Mesenteric fat pad (tissue), 1 donor: ENCODE results near the gene MXRA8. TPM values are rescaled to one million over a fixed set of nuclear protein-coding genes. Genes with fewer than 3 reads are reported as not detected.

Experiments
- DNase-seq: peaks from one replicate; pipeline ENCODE4 v3.0.0-alpha.2; 2020; ENCODE audit warnings: low spot score
- total RNA-seq: library from RNA; stranded (reverse); fragmentation: NEBNext Ultra II Directional; extraction: Animal tissue kit (Norgen Biotek cat#: 25700); gene quantifications from one replicate; pipeline ENCODE4 v1.2.1, GENCODE V29; 2021
- donor health status: DM: yes; HTN: yes; CAD: no.

Gene MXRA8
- total RNA-seq, 1 donor from 2014 or later, result 109 TPM

DNA sequence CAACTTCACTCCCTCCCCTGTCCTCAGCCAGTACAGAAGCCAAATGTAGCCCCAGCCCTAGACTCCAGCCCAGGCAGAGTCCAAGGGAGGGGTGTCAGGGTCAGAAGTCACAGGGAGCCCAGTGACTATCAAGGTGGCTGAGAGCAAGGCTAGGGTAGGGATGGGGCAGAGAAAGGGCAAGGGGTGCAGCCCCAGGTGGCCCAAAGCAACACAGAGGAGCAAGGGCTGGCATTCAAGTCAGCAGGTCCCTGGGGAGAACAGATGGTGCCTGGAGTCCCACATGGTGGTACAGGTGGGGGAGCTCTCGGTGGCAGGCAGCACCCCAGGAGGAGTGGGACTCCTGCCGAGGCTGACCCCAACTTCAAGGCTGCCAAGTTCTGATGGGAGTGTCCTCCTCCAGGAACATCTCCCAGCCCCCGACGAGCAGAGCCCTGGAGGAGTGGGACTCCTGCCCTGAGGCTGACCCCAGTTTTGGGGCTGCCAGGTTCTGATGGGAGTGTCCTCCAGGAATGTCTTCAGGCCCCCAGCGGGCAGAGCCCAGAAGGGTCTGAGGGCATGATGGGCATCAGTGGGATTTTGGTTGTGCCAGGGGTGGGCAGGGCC lies 5.5 kb downstream of the MXRA8 start:
- no peak for DNase-seq

DNA sequence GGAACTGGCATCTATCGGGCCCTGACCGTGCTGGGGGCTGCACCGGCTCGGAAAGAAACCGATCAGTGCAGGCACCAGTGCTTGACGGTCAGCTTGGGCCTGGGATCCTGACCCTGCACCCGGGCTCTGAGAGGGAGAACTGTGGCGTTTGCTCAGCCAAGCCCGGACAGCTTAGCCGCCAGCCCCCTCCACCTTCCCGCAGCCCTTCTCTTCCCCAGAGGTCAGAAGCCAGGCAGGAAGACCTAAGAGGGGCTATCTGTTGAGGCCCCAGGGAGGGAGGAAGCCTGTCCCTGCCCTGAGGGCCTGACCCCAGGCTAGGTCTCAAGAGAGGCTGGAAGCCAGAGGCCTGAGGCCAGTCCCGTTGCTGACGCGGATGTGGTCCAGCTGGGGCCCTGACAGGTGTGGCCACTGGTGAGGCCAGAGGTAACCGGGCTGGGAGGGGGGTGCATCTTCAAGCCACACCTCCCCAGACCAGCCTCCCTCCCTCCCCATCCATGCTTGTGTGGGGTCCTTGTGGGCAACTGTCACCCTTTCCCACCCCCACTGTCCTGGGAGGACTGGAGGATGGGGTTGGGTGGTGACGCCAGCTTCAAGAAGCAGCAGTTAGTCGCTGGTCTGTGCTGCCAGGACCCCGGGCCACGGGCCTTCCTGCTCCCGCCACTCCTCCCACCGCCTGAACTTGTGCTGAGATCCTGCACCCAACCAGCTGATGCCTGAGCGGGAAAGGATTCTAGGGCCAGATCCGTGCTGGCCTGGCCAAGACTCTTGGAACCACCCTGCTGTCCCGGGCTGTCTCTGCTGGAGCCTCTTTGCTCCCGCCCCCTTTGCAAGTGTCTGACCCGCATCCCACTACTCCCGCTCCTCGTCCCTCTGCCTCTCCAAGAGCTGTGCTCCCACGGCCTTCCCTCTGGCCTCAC lies 6.6 kb downstream of the MXRA8 start:
- DNase-seq, result no peak

DNA sequence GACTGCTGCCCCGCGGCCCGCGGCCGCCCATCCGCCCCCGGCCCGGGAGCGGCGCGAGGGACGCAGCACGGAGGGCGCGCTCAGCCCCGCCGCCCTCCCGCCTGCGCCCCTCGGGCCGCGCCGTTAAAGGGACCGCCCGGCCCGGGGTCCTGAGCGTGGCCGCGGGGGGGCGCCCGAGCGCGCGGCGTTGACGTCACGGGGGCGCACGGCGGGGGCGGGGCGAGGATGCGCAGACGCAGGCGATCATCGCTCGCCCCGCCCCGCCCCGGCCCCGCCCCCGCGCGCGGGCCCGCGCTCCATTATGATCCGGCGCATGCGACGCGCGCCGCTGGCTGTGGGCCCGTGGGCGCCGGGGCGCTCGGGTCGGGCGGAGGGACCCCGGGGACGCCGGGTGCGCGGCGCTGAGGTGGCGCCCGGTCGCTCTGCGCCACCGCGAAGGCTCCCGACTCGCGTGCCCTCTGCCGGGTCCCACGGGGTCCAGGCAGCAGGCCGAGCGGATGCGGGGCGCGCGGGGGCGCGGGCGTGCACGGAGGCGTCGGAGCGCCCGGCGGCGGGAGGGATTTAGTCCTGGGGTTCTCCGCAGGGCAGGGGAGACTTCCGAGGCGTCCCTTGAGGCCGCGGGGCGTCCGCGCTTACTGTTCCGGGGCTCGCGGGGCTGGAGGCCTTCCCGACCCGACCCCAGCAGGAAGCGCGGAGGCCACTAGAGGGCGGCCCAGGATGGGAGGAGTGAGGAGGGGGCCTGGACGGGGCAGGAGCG lies 8.9 kb downstream of the MXRA8 start, which contains the start of gene DVL1:
Gene DVL1 (minus strand): TSS at position 163 of the 757 bp plus-strand sequence. CDS start 353 bp downstream, outside the sequence.
- no peak for DNase-seq

DNA sequence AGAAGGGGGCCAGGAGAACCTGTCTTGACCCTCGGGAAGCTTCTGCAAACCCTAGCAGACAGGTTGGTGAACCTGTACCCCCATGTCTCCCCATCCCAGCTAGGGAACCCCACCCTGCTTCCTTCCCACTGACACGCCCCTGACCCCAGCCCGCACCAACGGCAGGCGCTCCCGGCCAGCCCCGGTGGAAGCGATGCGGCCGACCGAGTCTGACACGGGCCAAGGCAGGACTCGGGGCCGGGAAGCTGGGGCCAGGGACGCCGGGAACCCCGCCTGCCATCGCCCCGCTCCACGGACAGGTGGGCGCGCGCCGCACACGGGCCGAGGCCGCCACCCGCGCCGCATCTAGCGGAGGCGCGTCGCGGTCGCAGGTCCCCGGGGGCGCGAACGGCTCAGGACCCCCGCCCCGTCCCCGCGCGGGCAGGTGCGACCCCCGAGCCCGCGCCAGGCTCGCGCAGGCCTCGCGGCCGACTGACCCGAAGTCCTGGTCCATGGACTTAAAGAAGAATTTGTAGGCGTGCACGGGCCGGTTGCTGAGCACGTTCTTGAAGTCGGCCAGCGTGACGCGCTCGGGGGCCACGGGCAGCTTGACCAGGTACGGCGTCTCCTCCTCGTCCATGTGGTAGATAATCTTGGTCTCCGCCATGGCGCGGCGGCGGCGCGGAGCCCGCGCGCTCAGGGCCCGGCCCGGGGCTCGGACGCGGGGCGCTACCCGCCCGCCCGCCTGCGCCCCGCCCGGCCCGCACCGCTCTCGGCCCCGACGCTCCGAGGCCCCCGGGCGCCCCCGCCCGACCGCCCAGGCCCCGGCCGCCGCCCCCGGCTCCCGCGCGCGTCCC lies 9.7 kb downstream of the MXRA8 start:
- DNase-seq, result no peak

DNA sequence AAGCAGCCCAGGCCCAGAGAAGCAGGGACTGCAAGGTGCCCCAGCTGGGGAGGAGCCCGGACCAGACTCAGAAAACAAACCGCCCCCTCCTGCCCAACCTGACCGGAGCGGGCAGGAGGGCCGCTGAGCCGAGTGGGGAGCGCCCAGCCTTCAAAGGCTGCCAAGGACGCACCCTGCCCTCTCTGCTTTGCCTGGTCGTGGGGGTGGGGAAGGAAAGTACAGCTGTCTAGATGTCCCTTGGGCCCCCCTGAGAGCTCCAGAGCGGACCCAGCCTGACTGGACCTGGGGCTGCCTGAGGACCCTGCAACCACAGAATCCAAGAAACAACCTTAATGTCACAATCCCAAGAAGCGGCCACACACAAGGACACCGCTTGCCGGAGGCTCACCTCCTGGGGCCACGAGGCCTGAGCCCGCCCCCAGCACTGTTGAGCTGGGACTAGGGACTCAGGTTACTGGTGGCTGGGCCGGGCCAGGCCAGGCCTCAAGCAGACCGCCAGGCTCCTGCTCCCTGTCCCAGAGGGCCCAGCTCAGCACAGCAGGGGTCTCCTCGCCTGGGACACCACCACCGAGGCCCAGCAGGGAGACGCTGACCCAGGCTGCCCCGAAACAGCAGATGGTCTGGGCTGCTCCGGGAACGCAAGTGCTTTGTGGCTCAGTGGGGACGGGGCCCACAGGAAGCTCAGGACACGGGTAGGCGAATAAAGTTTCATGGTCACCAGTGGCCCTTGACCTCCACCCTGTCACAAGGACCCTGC lies 10.5 kb downstream of the MXRA8 start:
- DNase-seq, result no peak

DNA sequence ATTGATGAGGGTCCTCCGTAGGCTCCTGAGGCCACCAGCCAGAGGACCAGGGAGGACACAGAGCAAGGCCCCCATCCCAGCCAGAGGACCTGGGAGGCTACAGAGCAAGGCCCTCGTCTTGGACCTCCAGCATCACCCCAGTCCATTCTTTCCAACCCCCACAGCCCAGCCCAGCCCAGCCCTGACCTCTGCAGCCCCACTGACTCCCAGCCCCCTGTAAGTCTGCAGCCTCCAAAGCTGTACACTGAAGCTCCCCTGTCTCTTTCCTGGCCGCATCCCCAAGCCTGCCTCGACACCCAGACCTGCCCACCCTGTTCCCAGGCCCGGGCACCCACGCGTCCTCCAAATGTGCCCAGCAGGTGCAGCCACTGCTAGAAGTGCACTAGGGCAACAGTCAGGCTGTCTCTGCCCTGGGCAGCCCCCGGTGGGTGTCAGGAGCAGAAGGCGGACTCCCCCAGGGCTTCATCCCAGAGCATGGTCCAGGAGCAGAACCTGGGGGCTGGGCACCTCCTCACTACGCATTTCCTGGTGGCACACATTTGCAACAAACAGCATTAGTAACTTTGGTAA lies 11.2 kb downstream of the MXRA8 start:
- no peak for DNase-seq

DNA sequence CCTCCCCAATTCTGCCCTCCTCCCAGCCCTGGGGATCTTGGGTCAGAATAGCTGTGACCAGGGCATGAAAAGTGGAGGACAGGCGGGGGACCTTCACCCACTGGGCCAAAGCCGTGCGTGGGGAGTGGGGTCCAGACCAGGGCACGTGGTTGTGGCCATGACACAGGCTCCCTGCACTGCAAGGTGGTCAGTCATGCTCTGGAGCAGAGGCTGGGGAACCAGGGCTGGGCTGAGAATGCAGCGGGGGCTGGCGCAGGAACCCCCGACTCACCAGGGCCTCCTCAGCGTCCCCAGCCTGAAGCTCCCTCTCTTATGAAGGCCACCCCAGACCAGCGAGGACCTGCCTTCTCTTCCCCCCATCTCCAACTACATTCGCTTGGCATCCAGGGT lies 11.9 kb downstream of the MXRA8 start:
- DNase-seq, result no peak

DNA sequence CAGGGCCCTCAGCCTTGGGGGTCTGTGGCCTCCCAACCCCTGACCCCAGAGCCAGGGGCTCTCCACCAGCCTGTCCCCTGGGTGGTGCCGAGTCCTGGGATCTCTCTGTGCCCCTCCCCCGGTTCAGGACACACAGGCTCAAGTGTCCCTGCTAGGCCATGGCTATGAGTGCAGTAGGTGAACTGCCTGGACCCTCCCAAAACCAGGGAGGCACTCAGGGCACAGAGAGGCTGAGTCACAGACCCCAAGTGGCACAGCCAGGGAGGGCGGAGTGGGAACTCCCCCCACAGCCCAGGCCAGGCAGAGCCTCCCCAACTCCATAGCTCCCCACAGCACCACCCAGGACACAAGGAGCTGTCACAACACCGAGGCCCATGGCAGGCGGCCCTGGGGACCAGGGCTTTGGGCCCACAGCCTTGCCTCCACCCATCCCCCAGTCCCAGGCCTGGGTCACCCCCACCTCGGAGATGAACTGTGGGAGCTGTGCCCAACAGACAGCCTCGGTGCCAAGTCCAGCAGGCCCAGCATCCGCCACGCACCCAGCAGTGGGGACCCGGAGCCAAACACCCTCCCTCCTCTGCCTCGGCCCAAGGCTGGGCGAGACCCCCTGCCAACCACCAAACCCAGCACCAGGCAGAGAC lies 12.4 kb downstream of the MXRA8 start:
- DNase-seq, result no peak

DNA sequence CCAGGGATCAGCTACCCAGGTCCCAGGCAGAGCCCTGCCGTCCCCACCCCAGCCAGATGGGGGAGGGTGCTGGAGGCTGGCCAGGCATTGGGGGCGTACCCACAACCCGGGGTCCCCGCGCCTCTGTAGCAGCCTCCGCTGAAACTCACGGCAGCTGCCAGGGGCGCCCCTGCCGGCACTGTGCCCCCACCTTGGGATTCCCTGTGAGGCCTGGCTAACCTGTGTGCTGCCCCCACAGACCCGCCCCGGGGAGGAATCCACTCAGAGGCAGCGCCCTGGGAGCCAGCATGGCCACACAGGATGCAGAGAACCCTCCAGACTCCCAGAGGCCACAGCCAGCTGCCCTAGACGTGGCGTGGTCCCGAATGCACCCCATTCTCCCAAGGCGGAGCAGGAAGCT lies 13.0 kb downstream of the MXRA8 start:
- no peak for DNase-seq

DNA sequence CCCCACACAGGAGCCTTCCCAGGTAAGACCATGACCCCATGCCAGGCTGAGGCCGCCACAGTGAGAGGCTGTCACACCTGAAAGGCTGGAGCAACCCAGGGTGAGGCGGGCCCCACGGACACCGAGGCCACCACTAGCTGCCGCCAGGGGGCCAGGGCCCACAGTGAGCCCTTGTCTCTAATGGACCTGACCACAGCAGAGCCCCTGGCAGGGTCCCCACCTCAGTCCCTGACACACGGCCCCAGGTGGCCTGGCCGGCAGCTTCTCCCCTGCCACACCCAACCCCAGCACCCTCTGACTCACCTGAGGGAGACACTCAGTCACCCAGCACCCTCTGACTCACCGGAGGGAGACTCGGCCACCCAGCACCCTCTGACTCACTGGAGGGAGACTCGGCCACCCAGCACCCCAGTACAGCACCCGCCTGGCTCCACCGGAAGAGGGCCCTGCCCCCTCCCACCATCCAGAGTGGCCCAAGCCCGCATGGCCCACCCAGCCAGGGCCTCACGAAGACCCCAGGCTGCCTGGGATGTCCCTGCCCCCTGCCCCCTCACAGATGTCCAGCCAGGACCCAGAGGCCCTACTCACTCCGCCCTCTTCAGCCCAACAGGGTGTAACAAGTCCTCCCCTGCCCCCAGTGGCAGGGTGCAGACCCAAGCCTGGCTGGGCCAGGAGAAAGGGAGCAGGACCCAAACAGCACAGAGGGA lies 13.5 kb downstream of the MXRA8 start:
- DNase-seq, result no peak

DNA sequence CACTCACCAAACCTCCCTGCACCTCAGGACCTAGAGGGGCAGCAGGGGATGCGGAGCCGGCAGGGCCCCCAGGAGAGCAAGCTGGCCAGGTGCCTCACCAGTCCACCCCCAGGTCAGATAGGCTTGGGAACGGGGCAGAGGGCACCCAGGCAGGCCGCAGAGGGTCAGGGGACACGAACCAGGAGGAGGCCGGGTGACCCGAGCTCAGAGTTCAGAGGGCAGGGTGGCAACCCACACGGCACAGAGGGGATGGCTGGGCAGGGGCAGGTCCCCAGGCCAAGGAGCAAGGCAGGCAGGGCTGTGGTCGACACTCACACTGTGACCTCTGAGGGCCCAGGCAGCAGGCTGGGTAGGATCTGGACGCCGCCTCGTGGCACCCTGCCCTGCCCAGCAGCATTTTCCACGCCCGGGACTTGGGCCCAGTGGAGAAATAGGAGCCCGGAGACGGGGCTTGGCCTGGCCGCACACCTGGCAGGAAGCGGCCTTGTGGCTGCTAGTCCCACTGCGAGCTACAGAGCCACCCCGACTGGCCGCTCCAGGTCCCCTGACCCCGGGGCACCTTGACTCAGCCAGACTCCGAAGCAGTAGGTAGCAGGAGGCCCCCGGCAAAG lies 14.4 kb downstream of the MXRA8 start:
- DNase-seq, result no peak

DNA sequence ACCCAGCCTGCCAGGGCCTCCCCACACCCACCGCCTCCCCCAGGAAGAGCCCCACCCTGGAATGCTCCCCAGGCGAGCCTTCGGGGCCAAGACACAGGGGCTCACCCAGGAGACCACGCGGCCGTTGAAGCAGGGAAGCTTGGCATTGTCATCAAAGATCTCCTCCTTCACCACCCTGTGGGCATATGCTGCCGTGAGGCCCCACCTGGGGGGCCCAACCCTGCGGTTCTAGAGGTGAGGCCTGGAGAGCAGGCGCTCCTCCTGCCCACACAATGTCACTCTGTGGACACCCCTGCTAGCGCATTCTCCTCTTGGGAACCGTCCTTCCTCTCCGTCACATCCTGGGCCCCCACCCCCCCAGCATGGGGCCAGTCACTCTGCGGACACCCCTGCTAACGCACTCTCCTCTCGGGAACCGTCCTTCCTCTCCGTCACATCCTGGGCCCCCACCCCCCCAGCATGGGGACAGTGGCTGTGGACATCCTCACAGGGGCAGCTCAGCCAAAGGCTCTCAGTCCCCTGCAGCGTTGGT lies 15.7 kb downstream of the MXRA8 start:
- DNase-seq, result no peak

DNA sequence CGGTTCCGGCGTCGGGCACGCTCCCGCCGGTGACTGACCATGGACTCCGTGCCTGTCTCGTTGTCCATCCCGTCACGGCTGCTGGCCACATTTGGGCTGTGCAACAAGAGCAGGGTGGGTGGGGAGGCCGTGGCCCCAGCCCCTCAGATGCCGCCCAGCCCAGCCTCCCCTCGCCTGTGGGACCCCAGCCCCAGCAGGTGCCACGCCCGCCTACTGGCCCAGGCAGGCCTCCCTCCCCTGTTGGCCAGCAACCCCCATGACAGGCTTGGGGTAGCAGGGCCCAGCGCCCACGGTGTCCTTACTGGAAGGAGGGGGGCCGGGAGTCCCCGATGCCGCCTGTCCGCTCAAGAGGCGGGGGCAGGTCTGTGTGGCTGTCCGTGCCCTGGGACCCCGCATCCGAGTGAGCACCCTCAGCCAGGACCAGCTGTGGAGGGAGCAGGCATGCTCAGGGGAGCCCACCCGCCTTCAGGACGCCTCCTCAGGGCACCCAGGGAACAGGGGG lies 16.2 kb downstream of the MXRA8 start:
- DNase-seq, result no peak

DNA sequence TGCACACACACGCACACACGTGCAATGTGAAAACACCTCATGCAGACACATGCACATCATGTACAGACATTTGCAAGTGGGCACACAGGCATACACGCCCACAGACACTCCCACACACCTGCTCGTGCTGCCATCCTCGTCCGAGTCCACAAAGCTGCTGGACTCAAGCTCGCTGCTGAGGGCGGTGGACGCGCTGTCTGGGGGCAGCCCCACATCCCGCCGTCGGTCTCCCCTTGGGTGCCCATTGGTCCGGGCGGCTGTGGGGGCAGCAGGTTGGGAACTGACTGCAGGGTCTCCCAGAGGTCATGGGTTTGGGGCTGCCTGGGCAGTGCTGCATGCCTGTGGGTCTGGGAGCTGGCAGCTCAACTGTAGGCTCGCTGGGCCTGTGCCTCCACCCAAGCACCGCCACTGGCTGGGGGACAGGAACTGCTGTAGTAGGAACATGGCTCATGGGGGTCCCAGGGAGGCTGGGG lies 16.8 kb downstream of the MXRA8 start:
- no peak for DNase-seq

DNA sequence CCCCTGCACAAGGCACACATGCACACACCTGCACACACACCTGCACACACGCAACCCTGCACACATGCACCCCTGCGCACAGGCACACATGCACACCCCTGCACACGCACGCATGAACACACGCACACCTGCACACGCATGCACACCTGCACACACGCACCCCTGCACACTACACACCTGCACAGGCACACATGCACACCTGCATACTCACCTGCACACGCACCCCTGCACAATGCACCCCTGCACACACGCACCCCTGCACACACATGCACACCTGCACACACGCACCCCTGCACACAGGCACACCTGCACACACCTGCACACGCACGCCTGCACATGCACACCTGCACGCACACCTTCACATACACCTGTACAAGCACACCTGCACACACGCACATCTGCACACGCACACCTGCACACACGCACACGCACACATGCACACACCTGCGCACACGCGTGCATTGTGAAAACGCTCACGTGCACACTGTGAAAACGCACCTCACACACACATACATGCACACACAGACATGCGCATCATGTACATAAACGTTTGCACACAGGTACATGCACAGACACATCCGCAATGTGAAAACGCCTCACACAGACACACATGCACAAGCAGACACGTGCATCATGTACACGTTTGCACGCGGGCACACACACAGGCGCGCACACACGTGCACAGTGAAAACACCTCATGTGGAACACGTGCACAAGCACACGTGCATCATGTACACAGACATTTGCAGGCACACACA lies 17.4 kb downstream of the MXRA8 start:
- no peak for DNase-seq

DNA sequence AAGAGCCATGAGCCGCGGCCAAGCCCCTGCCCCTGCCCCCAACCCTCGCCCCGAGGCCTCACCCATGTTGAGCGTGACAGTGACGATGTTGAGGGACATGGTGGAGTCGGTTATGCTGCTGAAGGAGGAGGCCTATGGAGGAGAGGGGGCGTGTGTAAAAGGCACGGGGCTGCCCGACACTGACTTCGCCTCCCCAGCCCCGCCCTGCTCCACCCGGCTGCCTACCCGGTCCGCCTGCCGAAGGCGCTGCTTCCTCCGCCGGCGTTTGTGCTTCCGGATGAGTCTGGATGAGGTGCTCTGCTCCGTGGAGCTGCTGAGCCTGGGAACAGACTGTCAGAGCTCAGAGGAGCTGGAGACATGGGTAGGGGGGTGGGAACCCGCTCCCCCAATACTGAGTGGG lies 18.2 kb downstream of the MXRA8 start:
- no peak for DNase-seq

DNA sequence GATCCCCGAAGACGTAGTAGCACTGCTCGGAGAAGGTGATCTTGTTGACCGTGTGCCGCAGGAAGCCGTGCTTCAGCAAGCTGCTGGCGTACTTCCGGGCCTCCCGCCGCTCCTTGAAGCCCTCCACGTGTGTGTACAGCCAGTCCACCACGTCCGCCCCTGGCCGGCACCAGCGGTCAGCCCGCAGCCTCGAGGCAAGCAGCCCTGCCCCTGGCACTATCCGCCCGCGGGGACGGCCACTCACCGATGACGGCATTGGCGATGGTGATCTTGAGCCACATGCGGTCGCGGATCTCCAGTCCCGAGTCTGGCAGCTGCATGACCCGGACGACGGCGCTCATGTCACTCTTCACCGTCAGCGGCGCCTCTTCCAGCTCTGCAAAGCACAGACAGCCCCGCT lies 20.1 kb downstream of the MXRA8 start:
- DNase-seq, result no peak
